DOHH2 (cell line): ENCODE measurements around the gene ERI3.

Experiments
- CTCF ChIP-seq: fragments of 200-600 bp; sonication (generic); IDR thresholded peaks from one replicate; pipeline ENCODE4 v1.5.1; 2014; ENCODE audit warnings: antibody characterized with exemption, mild to moderate bottlenecking, low read depth, low read length; ENCODE audit not compliant: poor library complexity, severe bottlenecking
- EZH2phosphoT487 ChIP-seq: fragments of 200-600 bp; sonication (generic); IDR thresholded peaks from 2 replicates; pipeline ENCODE4 v1.6.1; 2017; ENCODE audit warnings: borderline replicate concordance, mild to moderate bottlenecking, antibody characterized with exemption, low read length, moderate library complexity, mixed read lengths

- TF ChIP-seq CTCF: no peak
- TF ChIP-seq EZH2phosphoT487: no peak
Observed at GRCh38 chr1:44345187-44345775, 9.8 kb downstream of the ERI3 start.
